ENCODE data around the gene NANOS1.
"Not testable (repeated sequence)": the region's sequence is repeated elsewhere in the genome, so short reads cannot be mapped to it uniquely, and the experiment has no call there.

The NANOS1 gene

GRCh38 chr10:119026301-119027110 is 3.0 kb upstream of the NANOS1 start:
- Histone ChIP-seq H3K36me3 (ENCODE audit: insufficient read depth, low read length) (no peaks in the 10 kb centered on the region), H3K9ac (ENCODE audit: low read depth, low read length) (no peak overlapping the region), H3K4me1 (ENCODE audit: insufficient read depth, low read length) (peaks cover 28% of the 10 kb centered on the region), H3K9me3 (ENCODE audit: control insufficient read depth, insufficient read depth, low read length) (no peaks in the 10 kb centered on the region)

- Histone ChIP-seq H3K4me1 (ENCODE audit: insufficient read depth, low read length) (peaks cover 17% of the 10 kb centered on the region; the same call in 1 of the 2 replicates), H3K9ac (ENCODE audit: low read depth, low read length) (peak overlapping the region; percentile 60)
- H3K9me3 ChIP-seq (ENCODE audit: control insufficient read depth, insufficient read depth, low read length); H3K36me3 ChIP-seq (ENCODE audit: insufficient read depth, low read length): not testable (repeated sequence)
Measured at GRCh38 chr10:119028445-119028899, 1.0 kb upstream of the NANOS1 start.

- no peaks in the 10 kb centered on the region for H3K9me3 ChIP-seq (ENCODE audit: control insufficient read depth, insufficient read depth, low read length)
- H3K4me1 ChIP-seq (ENCODE audit: insufficient read depth, low read length), result peaks cover 14% of the 10 kb centered on the region; the same call in 1 of the 2 replicates
- H3K36me3 ChIP-seq (ENCODE audit: insufficient read depth, low read length), result peaks cover 3% of the 10 kb centered on the region; the same call in 1 of the 2 replicates
- peak overlapping the region; percentile 60 for H3K9ac ChIP-seq (ENCODE audit: low read depth, low read length)
Measured at GRCh38 chr10:119028900-119029612, 458 bp upstream of the NANOS1 start.

GRCh38 chr10:119030421-119031250 is 1.1 kb downstream of the NANOS1 start:
- no peaks in the 10 kb centered on the region for H3K9me3 ChIP-seq (ENCODE audit: control insufficient read depth, insufficient read depth, low read length)
- 0 out of 2 replicates have a peak, but pooled peaks cover 4% of the 10 kb centered on the region for H3K4me1 ChIP-seq (ENCODE audit: insufficient read depth, low read length)
- H3K9ac ChIP-seq (ENCODE audit: low read depth, low read length), result peak overlapping the region; percentile 72
- H3K36me3 ChIP-seq (ENCODE audit: insufficient read depth, low read length), result peaks cover 8% of the 10 kb centered on the region; the same call in 1 of the 2 replicates

- peaks cover 8% of the 10 kb centered on the region; the same call in 1 of the 2 replicates for H3K36me3 ChIP-seq (ENCODE audit: insufficient read depth, low read length)
- no peaks in the 10 kb centered on the region for H3K4me1 ChIP-seq (ENCODE audit: insufficient read depth, low read length)
- H3K9ac ChIP-seq (ENCODE audit: low read depth, low read length), result peak overlapping the region; percentile 72; the same call in 1 of the 2 replicates
- no peaks in the 10 kb centered on the region for H3K9me3 ChIP-seq (ENCODE audit: control insufficient read depth, insufficient read depth, low read length)
Measured at GRCh38 chr10:119031496-119032059, 2.1 kb downstream of the NANOS1 start.

- no peaks in the 10 kb centered on the region for H3K9me3 ChIP-seq (ENCODE audit: control insufficient read depth, insufficient read depth, low read length)
- no peaks in the 10 kb centered on the region for H3K4me1 ChIP-seq (ENCODE audit: insufficient read depth, low read length)
- peaks cover 43% of the 10 kb centered on the region for H3K36me3 ChIP-seq (ENCODE audit: insufficient read depth, low read length)
- no peak overlapping the region for H3K9ac ChIP-seq (ENCODE audit: low read depth, low read length)
Measured at GRCh38 chr10:119039161-119039560, 9.6 kb downstream of the NANOS1 start.

GRCh38 chr10:119041326-119041725 is 11.8 kb downstream of the NANOS1 start:
- Histone ChIP-seq H3K36me3 (ENCODE audit: insufficient read depth, low read length) (peaks cover 50% of the 10 kb centered on the region), H3K9me3 (ENCODE audit: control insufficient read depth, insufficient read depth, low read length) (no peaks in the 10 kb centered on the region), H3K4me1 (ENCODE audit: insufficient read depth, low read length) (no peaks in the 10 kb centered on the region), H3K9ac (ENCODE audit: low read depth, low read length) (no peak overlapping the region)

GRCh38 chr10:119042169-119042568 is 12.7 kb downstream of the NANOS1 start:
- H3K36me3 ChIP-seq (ENCODE audit: insufficient read depth, low read length), result peaks cover 49% of the 10 kb centered on the region
- H3K4me1 ChIP-seq (ENCODE audit: insufficient read depth, low read length), result no peaks in the 10 kb centered on the region
- no peak overlapping the region for H3K9ac ChIP-seq (ENCODE audit: low read depth, low read length)
- H3K9me3 ChIP-seq (ENCODE audit: control insufficient read depth, insufficient read depth, low read length), result no peaks in the 10 kb centered on the region

- Histone ChIP-seq H3K9me3 (ENCODE audit: control insufficient read depth, insufficient read depth, low read length) (no peaks in the 10 kb centered on the region), H3K4me1 (ENCODE audit: insufficient read depth, low read length) (no peaks in the 10 kb centered on the region), H3K36me3 (ENCODE audit: insufficient read depth, low read length) (peaks cover 55% of the 10 kb centered on the region), H3K9ac (ENCODE audit: low read depth, low read length) (no peak overlapping the region)
Measured at GRCh38 chr10:119045561-119045960, 16.0 kb downstream of the NANOS1 start.

GRCh38 chr10:119049361-119049760 is 19.8 kb downstream of the NANOS1 start:
- Histone ChIP-seq H3K9me3 (ENCODE audit: control insufficient read depth, insufficient read depth, low read length) (no peaks in the 10 kb centered on the region), H3K9ac (ENCODE audit: low read depth, low read length) (no peak overlapping the region), H3K36me3 (ENCODE audit: insufficient read depth, low read length) (peaks cover 70% of the 10 kb centered on the region), H3K4me1 (ENCODE audit: insufficient read depth, low read length) (no peaks in the 10 kb centered on the region)

GRCh38 chr10:119049777-119050176 is 20.3 kb downstream of the NANOS1 start:
- Histone ChIP-seq H3K9ac (ENCODE audit: low read depth, low read length) (no peak overlapping the region), H3K4me1 (ENCODE audit: insufficient read depth, low read length) (no peaks in the 10 kb centered on the region), H3K36me3 (ENCODE audit: insufficient read depth, low read length) (peaks cover 73% of the 10 kb centered on the region), H3K9me3 (ENCODE audit: control insufficient read depth, insufficient read depth, low read length) (no peaks in the 10 kb centered on the region)

- Histone ChIP-seq H3K9ac (ENCODE audit: low read depth, low read length) (no peak overlapping the region), H3K36me3 (ENCODE audit: insufficient read depth, low read length) (peaks cover 68% of the 10 kb centered on the region), H3K9me3 (ENCODE audit: control insufficient read depth, insufficient read depth, low read length) (no peaks in the 10 kb centered on the region), H3K4me1 (ENCODE audit: insufficient read depth, low read length) (no peaks in the 10 kb centered on the region)
Measured at GRCh38 chr10:119051775-119052174, 22.3 kb downstream of the NANOS1 start.

- no peaks in the 10 kb centered on the region for H3K9me3 ChIP-seq (ENCODE audit: control insufficient read depth, insufficient read depth, low read length)
- H3K36me3 ChIP-seq (ENCODE audit: insufficient read depth, low read length), result peaks cover 77% of the 10 kb centered on the region
- H3K4me1 ChIP-seq (ENCODE audit: insufficient read depth, low read length), result no peaks in the 10 kb centered on the region
Measured at GRCh38 chr10:119055472-119055871, 26.0 kb downstream of the NANOS1 start.

GRCh38 chr10:119058010-119058409 is 28.5 kb downstream of the NANOS1 start:
- no peaks in the 10 kb centered on the region for H3K9me3 ChIP-seq (ENCODE audit: control insufficient read depth, insufficient read depth, low read length)
- H3K9ac ChIP-seq (ENCODE audit: low read depth, low read length), result no peak overlapping the region
- peaks cover 57% of the 10 kb centered on the region for H3K36me3 ChIP-seq (ENCODE audit: insufficient read depth, low read length)
- H3K4me1 ChIP-seq (ENCODE audit: insufficient read depth, low read length), result no peaks in the 10 kb centered on the region

More at GRCh38 chr10:119055472-119055871, 26.0 kb downstream of the NANOS1 start:
- no peak overlapping the region for H3K9ac ChIP-seq (ENCODE audit: low read depth, low read length)

All from ES-I3 (cell line).